ENCODE data around the gene SPTSSB.

SPTSSB gene

GRCh38 chr3:161320837-161321236, 50.5 kb downstream of the SPTSSB start:
- H3K4me3 ChIP-seq (ENCODE audit: control insufficient read depth, low read depth, low read length), result no peak overlapping the region
- no peak for TF ChIP-seq CTCF (conservative IDR thresholded peaks at IDR 0.05; ENCODE audit: control insufficient read depth, insufficient read depth, low read depth, low read length)
- DNase-seq (ENCODE audit: low read depth), result no peak

GRCh38 chr3:161319867-161320266, 51.5 kb downstream of the SPTSSB start:
- no peak for DNase-seq (ENCODE audit: low read depth)
- TF ChIP-seq CTCF (conservative IDR thresholded peaks at IDR 0.05; ENCODE audit: control insufficient read depth, insufficient read depth, low read depth, low read length), result no peak

GRCh38 chr3:161317077-161317476, 54.2 kb downstream of the SPTSSB start:
- H3K4me3 ChIP-seq (ENCODE audit: control insufficient read depth, low read depth, low read length), result no peak overlapping the region
- TF ChIP-seq CTCF (conservative IDR thresholded peaks at IDR 0.05; ENCODE audit: control insufficient read depth, insufficient read depth, low read depth, low read length), result no peak
- no peak for DNase-seq (ENCODE audit: low read depth)

More at GRCh38 chr3:161319867-161320266, 51.5 kb downstream of the SPTSSB start:
- no peak overlapping the region for H3K4me3 ChIP-seq (ENCODE audit: control insufficient read depth, low read depth, low read length)

GRCh38 chr3:161316006-161316689, 55.2 kb downstream of the SPTSSB start:
- no peak for TF ChIP-seq CTCF (conservative IDR thresholded peaks at IDR 0.05; ENCODE audit: control insufficient read depth, insufficient read depth, low read depth, low read length)
- peak; percentile 34 for DNase-seq (ENCODE audit: low read depth)
- no peak overlapping the region for H3K4me3 ChIP-seq (ENCODE audit: control insufficient read depth, low read depth, low read length)

GRCh38 chr3:161314836-161315395, 56.4 kb downstream of the SPTSSB start:
- TF ChIP-seq CTCF (conservative IDR thresholded peaks at IDR 0.05; ENCODE audit: control insufficient read depth, insufficient read depth, low read depth, low read length), result no peak
- no peak overlapping the region for H3K4me3 ChIP-seq (ENCODE audit: control insufficient read depth, low read depth, low read length)
- peak; percentile 11 for DNase-seq (ENCODE audit: low read depth)

GRCh38 chr3:161310649-161311423, 60.5 kb downstream of the SPTSSB start:
- DNase-seq (ENCODE audit: low read depth), result no peak
- TF ChIP-seq CTCF (conservative IDR thresholded peaks at IDR 0.05; ENCODE audit: control insufficient read depth, insufficient read depth, low read depth, low read length), result no peak
- H3K4me3 ChIP-seq (ENCODE audit: control insufficient read depth, low read depth, low read length), result no peak overlapping the region
